Activated CD4-positive, CD25-positive, alpha-beta regulatory T cell treated with anti-CD3 and anti-CD28 coated beads, Interleukin-2, amount 50 U/mL, for 16 hours (primary cell): Measurements from ENCODE around the gene LIFR.
"Not testable (repeated sequence)": the region's sequence is repeated elsewhere in the genome, so short reads cannot be mapped to it uniquely, and the experiment has no call there.

Source experiments
- DNase-seq: peaks from one replicate; pipeline ENCODE4 v3.0.0-alpha.2; 2020; ENCODE audit warnings: low read depth, low spot score

LIFR gene

GRCh38 chr5:38524022-38524421, 32.4 kb downstream of the LIFR start:
- DNase-seq: no peak

GRCh38 chr5:38519476-38519875, 37.0 kb downstream of the LIFR start:
- no peak for DNase-seq

GRCh38 chr5:38518341-38518740, 38.1 kb downstream of the LIFR start:
- DNase-seq: no peak

- DNase-seq: not testable (repeated sequence)
These were observed 39.8 kb downstream of the LIFR start for GRCh38 chr5:38516649-38517048.

- DNase-seq: no peak
These were observed 40.8 kb downstream of the LIFR start for GRCh38 chr5:38515646-38516045.

GRCh38 chr5:38515092-38515491, 41.4 kb downstream of the LIFR start:
- DNase-seq: no peak

GRCh38 chr5:38509185-38509584, 47.3 kb downstream of the LIFR start:
- no peak for DNase-seq

GRCh38 chr5:38506302-38506701, 50.1 kb downstream of the LIFR start:
- no peak for DNase-seq

GRCh38 chr5:38500573-38501260, 55.7 kb downstream of the LIFR start:
- no peak for DNase-seq

GRCh38 chr5:38497946-38498345, 58.5 kb downstream of the LIFR start:
- no peak for DNase-seq

- DNase-seq: no peak
These were observed 61.7 kb downstream of the LIFR start for GRCh38 chr5:38494763-38495162.

- DNase-seq: no peak
These were observed 62.3 kb downstream of the LIFR start for GRCh38 chr5:38494175-38494574.

GRCh38 chr5:38483805-38484398, 72.5 kb downstream of the LIFR start:
- no peak for DNase-seq

- no peak for DNase-seq
These were observed 77.0 kb downstream of the LIFR start for GRCh38 chr5:38479315-38479904.

GRCh38 chr5:38478878-38479277, 77.6 kb downstream of the LIFR start:
- DNase-seq: no peak

- DNase-seq: no peak
These were observed 78.3 kb downstream of the LIFR start for GRCh38 chr5:38478166-38478565.

- DNase-seq: no peak
These were observed 83.4 kb downstream of the LIFR start for GRCh38 chr5:38473008-38473407.

GRCh38 chr5:38472541-38472940, 83.9 kb downstream of the LIFR start:
- no peak for DNase-seq

- DNase-seq: no peak
These were observed 84.7 kb downstream of the LIFR start for GRCh38 chr5:38471709-38472108.

- no peak for DNase-seq
These were observed 86.7 kb downstream of the LIFR start for GRCh38 chr5:38469707-38470267.

GRCh38 chr5:38468978-38469706, 87.3 kb downstream of the LIFR start:
- DNase-seq: no peak

- no peak for DNase-seq
These were observed 88.2 kb downstream of the LIFR start for GRCh38 chr5:38468202-38468673.
